ENCODE results near the gene ADAM12.

GRCh38 chr10:126283307-126283706 lies 105.0 kb downstream of the ADAM12 start:
- no peak for TF ChIP-seq EZH2 (IDR thresholded peaks at IDR 0.05; ENCODE audit: low read length, missing control alignments)
- no peak for TF ChIP-seq CTCF (conservative IDR thresholded peaks at IDR 0.05 in 1 of 2, IDR thresholded peaks at IDR 0.05 in 1 of 2; ENCODE audit: low read depth in 1 of 2, low read length in 2 of 2)

Data from fibroblast of lung (primary cell).